Adrenal gland (tissue), 19 donors: ENCODE measurements around the gene SUCLG1. TPM values are rescaled to one million over a fixed set of nuclear protein-coding genes. Genes with fewer than 3 reads are reported as not detected.

ENCODE experiments used
- DNase-seq, 7 donors: peaks; one replicate each; pipeline ENCODE4 v3.0.0-alpha.2; 2019 to 2020
- H3K27ac ChIP-seq, 5 donors: fragments of 200-600 bp; sonication (generic) in 4 of 5; 1 replicate in 3 of 5; 2 replicates in 2 of 5; pipeline versions ENCODE4 v1.5.1 to v1.8.0; 2016 to 2020; ENCODE audit warnings: mild to moderate bottlenecking in 1 of 5
- H3K27me3 ChIP-seq: fragments of 200-600 bp; 2 replicates; pipeline ENCODE4 v1.8.0; 2021
- H3K36me3 ChIP-seq, 2 donors: fragments of 200-600 bp; replicated peaks in 1 of 2; 1 replicate in 1 of 2; 2 replicates in 1 of 2; pipeline versions ENCODE4 v1.5.1 to v1.8.0; 2018 to 2022
- H3K4me1 ChIP-seq, 2 donors: fragments of 200-600 bp; replicated peaks in 1 of 2; 1 replicate in 1 of 2; 2 replicates in 1 of 2; pipeline versions ENCODE4 v1.5.1 to v1.8.0; 2018 to 2021
- H3K4me3 ChIP-seq, 4 donors: fragments of 200-600 bp; sonication (generic) in 3 of 4; one replicate each; pipeline ENCODE4 v1.5.1; 2016 to 2018
- H3K9me3 ChIP-seq, 3 donors: fragments of 200-600 bp; sonication (generic) in 1 of 3; replicated peaks in 1 of 3; 1 replicate in 2 of 3; 2 replicates in 1 of 3; pipeline versions ENCODE4 v1.5.1 to v1.8.0; 2016 to 2021
- CTCF ChIP-seq, 6 experiments: fragments of 450-650 bp in 4 of 6; fragments of 200-600 bp in 2 of 6; sonication (generic) in 1 of 6; IDR thresholded peaks; 1 replicate in 5 of 6; 2 replicates in 1 of 6; pipeline versions ENCODE4 v1.5.1 to v1.8.0; 2016 to 2021; ENCODE audit warnings: antibody characterized with exemption in 6 of 6, mild to moderate bottlenecking in 2 of 6, moderate library complexity in 1 of 6
- POLR2A ChIP-seq, 2 donors: fragments of 450-650 bp; IDR thresholded peaks; one replicate each; pipeline ENCODE4 v1.6.1; 2017; ENCODE audit warnings: antibody characterized with exemption in 2 of 2, mild to moderate bottlenecking in 2 of 2, moderate library complexity in 1 of 2
- WGBS, 4 donors: extraction: QIAGEN DNeasy Blood & Tissue Kit in 2 of 4; methylation state at CpG; one replicate each; pipeline versions ENCODE4 v1.1.5 to v1.1.7; 2013 to 2017; 5-methylcytosine and 5-hydroxymethylcytosine counted together
- intact Hi-C, 2 donors: fragments of 100-400 bp; cut with DNase I; formaldehyde crosslinking; loops; one replicate each; pipeline versions ENCODE4 v1.14.1 to v1.15.0; 2022 to 2023
- long read RNA-seq, 10 donors: library from polyadenylated mRNA in 3 of 10; unstranded in 2 of 10; stranded (forward) in 1 of 10; transcript quantifications; one replicate each; pipeline ENCODE4 v2.0.0 and lab custom pipeline, GENCODE V29; 2021 to 2026
- polyA plus RNA-seq, 3 donors: library from polyadenylated mRNA; stranded (reverse); fragments of 200-250 nt in 2 of 3; fragments of 350-450 nt in 1 of 3; fragmentation: Illumina TruSeq in 1 of 3; extraction: RNeasy Lipid Tissue Mini Kit (QIAGEN cat#74804) in 1 of 3; gene quantifications; one replicate each; pipeline ENCODE4 v1.2.3, GENCODE V29; 2013 to 2014
- total RNA-seq, 9 donors: library from RNA; depleted of rRNA in 4 of 9; stranded (reverse); fragments of >200 nt in 4 of 9; fragments of 120-200 nt in 1 of 9; fragmentation: NEBNext Ultra II Directional in 1 of 9; extraction: Animal tissue kit (Norgen Biotek cat#: 25700) in 1 of 9; gene quantifications; one replicate each; pipeline versions ENCODE4 v1.1.0 to v1.2.4, GENCODE V29; 2013 to 2023
- donor health status: healthy with polysubstance abuse.
- donor health status: Bipolar disorder and iron deficiency.
- donor health status: DM: yes; HTN: yes; CAD: no.
- donor health status: DM: no; HTN: no; CAD: no.
- donor health status: DM: no; HTN: no; CAD: no.
- donor health status: DM: yes; HTN: yes; CAD: no.

Gene SUCLG1
- 100 to 1,000 TPM in 2 of 9 donors, 10 to 100 TPM in 7; 42.5 to 270 (median 86.7) TPM for total RNA-seq
- 100 to 1,000 TPM in 1 of 3 donors, 10 to 100 TPM in 2; 55.5 to 142 (median 84.6) TPM for polyA plus RNA-seq
- long read RNA-seq, donor 1, transcript SUCLG1-201 (9 exons, 1,475 nt): minor isoform, 63 of 245 reads
- long read RNA-seq, donor 1, transcript SUCLG1-205 (2 exons, 1,765 nt): major isoform, 115 of 245 reads
- long read RNA-seq, donor 1, partial matches to known transcripts: 65 of 245 reads
- long read RNA-seq, donor 1, other reads (novel, unspliced or antisense): 0 of 245 reads
- long read RNA-seq, donor 2, transcript SUCLG1-205 (2 exons, 1,765 nt): major isoform, 106 of 149 reads
- long read RNA-seq, donor 2, transcript SUCLG1-201 (9 exons, 1,475 nt): minor isoform, 34 of 149 reads
- long read RNA-seq, donor 2, partial matches to known transcripts: 8 of 149 reads
- long read RNA-seq, donor 2, other reads (novel, unspliced or antisense): 0 of 149 reads
- long read RNA-seq, donor 3, transcript SUCLG1-205 (2 exons, 1,765 nt): major isoform, 102 of 181 reads
- long read RNA-seq, donor 3, transcript SUCLG1-201 (9 exons, 1,475 nt): minor isoform, 48 of 181 reads
- long read RNA-seq, donor 3, partial matches to known transcripts: 27 of 181 reads
- long read RNA-seq, donor 3, other reads (novel, unspliced or antisense): 0 of 181 reads
- long read RNA-seq, donor 4, transcript SUCLG1-201 (9 exons, 1,475 nt): major isoform, 113 of 120 reads
- long read RNA-seq, donor 4, partial matches to known transcripts: 5 of 120 reads
- long read RNA-seq, donor 4, other reads (novel, unspliced or antisense): 2 of 120 reads
- long read RNA-seq, donor 5, transcript SUCLG1-201 (9 exons, 1,475 nt): major isoform, 150 of 155 reads
- long read RNA-seq, donor 5, partial matches to known transcripts: 3 of 155 reads
- long read RNA-seq, donor 5, other reads (novel, unspliced or antisense): 2 of 155 reads
- long read RNA-seq, donor 6, transcript SUCLG1-201 (9 exons, 1,475 nt): major isoform, 57 of 79 reads
- long read RNA-seq, donor 6, partial matches to known transcripts: 20 of 79 reads
- long read RNA-seq, donor 6, other reads (novel, unspliced or antisense): 2 of 79 reads
- long read RNA-seq, donor 7, transcript SUCLG1-201 (9 exons, 1,475 nt): minor isoform, 32 of 91 reads
- long read RNA-seq, donor 7, transcript SUCLG1-205 (2 exons, 1,765 nt): major isoform, 42 of 91 reads
- long read RNA-seq, donor 7, partial matches to known transcripts: 15 of 91 reads
- long read RNA-seq, donor 7, other reads (novel, unspliced or antisense): 0 of 91 reads
- long read RNA-seq, donor 8, transcript SUCLG1-205 (2 exons, 1,765 nt): major isoform, 104 of 189 reads
- long read RNA-seq, donor 8, transcript SUCLG1-201 (9 exons, 1,475 nt): minor isoform, 74 of 189 reads
- long read RNA-seq, donor 8, partial matches to known transcripts: 11 of 189 reads
- long read RNA-seq, donor 8, other reads (novel, unspliced or antisense): 0 of 189 reads
- long read RNA-seq, donor 9, transcript SUCLG1-205 (2 exons, 1,765 nt): major isoform, 90 of 178 reads
- long read RNA-seq, donor 9, transcript SUCLG1-201 (9 exons, 1,475 nt): minor isoform, 46 of 178 reads
- long read RNA-seq, donor 9, partial matches to known transcripts: 41 of 178 reads
- long read RNA-seq, donor 9, other reads (novel, unspliced or antisense): 0 of 178 reads
- long read RNA-seq, donor 10, transcript SUCLG1-201 (9 exons, 1,475 nt): minor isoform, 20 of 63 reads
- long read RNA-seq, donor 10, transcript SUCLG1-205 (2 exons, 1,765 nt): major isoform, 43 of 63 reads
- long read RNA-seq, donor 10, partial matches to known transcripts: 0 of 63 reads
- long read RNA-seq, donor 10, other reads (novel, unspliced or antisense): 0 of 63 reads

- peak; percentile 83 to 91 (median 87) for DNase-seq
- intact Hi-C loops: no loop called here
- Histone ChIP-seq H3K4me3 (peak within 1 kb of the TSS; percentile 83 to 96 (median 92)), H3K4me1 (peaks cover 10 to 29% of the 10 kb centered on the region in 2 donors), H3K9me3 (no peaks in the 10 kb centered on the region), H3K27me3 (no peaks in the 10 kb centered on the region), H3K36me3 (no peaks in the 10 kb centered on the region), H3K27ac (peak within 1 kb of the TSS; percentile 80 to 92 (median 89))
- peak; percentile 77 to 88 for TF ChIP-seq POLR2A (IDR thresholded peaks at IDR 0.05)
- no peak for TF ChIP-seq CTCF (IDR thresholded peaks at IDR 0.05)
- WGBS, 4 donors: 0 to 1% (median 0%) methylated on average over 25 to 57 of the region's 57 CpGs
These were observed at the start of gene SUCLG1 for GRCh38 chr2:84459018-84459943. TSS of gene SUCLG1 (minus strand) at chr2:84459280. CDS start at chr2:84459269, 11 bp downstream.

- no peak overlapping the region for H3K27ac ChIP-seq
- no peaks in the 10 kb centered on the region for H3K9me3 ChIP-seq
- no peak for TF ChIP-seq POLR2A (IDR thresholded peaks at IDR 0.05)
- no peak for TF ChIP-seq CTCF (IDR thresholded peaks at IDR 0.05)
- no peaks in the 10 kb centered on the region for H3K4me1 ChIP-seq
- no peaks in the 10 kb centered on the region for H3K27me3 ChIP-seq
- no peak overlapping the region for H3K4me3 ChIP-seq
- H3K36me3 ChIP-seq: no peaks in the 10 kb centered on the region
- no peak for DNase-seq
- intact Hi-C loops: loop anchor here in 1 of 2 donors (5.0 to 10.0 kb wide), 3 partner anchors 137 to 787 kb away; partner anchors contain the start of gene TRABD2A
These were observed 39.2 kb upstream of the SUCLG1 start for GRCh38 chr2:84498150-84498799.

GRCh38 chr2:84497285-84497684, 38.2 kb upstream of the SUCLG1 start:
- no peaks in the 10 kb centered on the region for H3K4me1 ChIP-seq
- TF ChIP-seq POLR2A (IDR thresholded peaks at IDR 0.05) (no peak), CTCF (IDR thresholded peaks at IDR 0.05) (no peak)
- intact Hi-C loops: loop anchor here in 1 of 2 donors (5.0 to 10.0 kb wide), 3 partner anchors 138 to 788 kb away; partner anchors contain the start of gene TRABD2A
- H3K4me3 ChIP-seq: no peak overlapping the region
- H3K27ac ChIP-seq: no peak overlapping the region
- DNase-seq: no peak
- no peaks in the 10 kb centered on the region for H3K36me3 ChIP-seq
- H3K27me3 ChIP-seq: no peaks in the 10 kb centered on the region
- no peaks in the 10 kb centered on the region for H3K9me3 ChIP-seq
- WGBS, 4 donors: 82 to 89% (median 87%) methylated on average over 3 of the region's 3 CpGs
